ENCODE results near the gene SDF2L1. TPM values are rescaled to one million over a fixed set of nuclear protein-coding genes. Genes with fewer than 3 reads are reported as not detected.
"Not testable (repeated sequence)": the region's sequence is repeated elsewhere in the genome, so short reads cannot be mapped to it uniquely, and the experiment has no call there.

The SDF2L1 gene
- total RNA-seq, 1 donor from 2014 or later: 37.4 TPM

GRCh38 chr22:21640810-21641209 lies 1.3 kb upstream of the SDF2L1 start:
- TF ChIP-seq CTCF (IDR thresholded peaks at IDR 0.05): no peak
- Histone ChIP-seq H3K9me3 (no peaks in the 10 kb centered on the region), H3K36me3 (peaks cover 0 to 6% of the 10 kb centered on the region in 2 donors), H3K4me3 (no peak overlapping the region), H3K27ac (peak overlapping the region in 1 of 2 donors; percentile 80), H3K27me3 (no peaks in the 10 kb centered on the region), H3K4me1 (peaks cover 0 to 14% of the 10 kb centered on the region in 2 donors)
- intact Hi-C loops (cut with DNase I): loop anchor here (10.0 kb wide), 3 partner anchors 536 to 726 kb away; partner anchors contain the start of genes CRKL and LZTR1
- no peak for DNase-seq (ENCODE audit: low spot score in 2 of 2)

GRCh38 chr22:21641417-21641788 lies 699 bp upstream of the SDF2L1 start:
- Histone ChIP-seq H3K4me3 (peak overlapping the region; percentile 63 to 83), H3K36me3 (peaks cover 0 to 6% of the 10 kb centered on the region in 2 donors), H3K27ac (peak overlapping the region; percentile 58 to 80), H3K27me3 (no peaks in the 10 kb centered on the region), H3K4me1 (peaks cover 0 to 14% of the 10 kb centered on the region in 2 donors), H3K9me3 (no peaks in the 10 kb centered on the region)
- TF ChIP-seq CTCF (IDR thresholded peaks at IDR 0.05): peak; percentile 40 to 55 (median 55)
- intact Hi-C loops (cut with DNase I): loop anchor here (10.0 kb wide), 3 partner anchors 537 to 727 kb away; partner anchors contain the start of genes CRKL and LZTR1
- peak in 1 of 2 donors; percentile 79 for DNase-seq (ENCODE audit: low spot score in 2 of 2)

GRCh38 chr22:21642584-21643448 lies 714 bp downstream of the SDF2L1 start:
- H3K4me3 ChIP-seq: peak overlapping the region; percentile 63 to 83
- DNase-seq (ENCODE audit: low spot score in 2 of 2): no peak

GRCh38 chr22:21643533-21644357 lies 1.6 kb downstream of the SDF2L1 start:
- peak overlapping the region; percentile 63 to 83 for H3K4me3 ChIP-seq
- no peak overlapping the region for H3K27ac ChIP-seq
- no peak for TF ChIP-seq CTCF (IDR thresholded peaks at IDR 0.05)
- H3K27me3 ChIP-seq: no peaks in the 10 kb centered on the region
- no peak for DNase-seq (ENCODE audit: low spot score in 2 of 2)
- intact Hi-C loops (cut with DNase I): loop anchor here (2.0 to 10.0 kb wide), 4 partner anchors 539 to 785 kb away; partner anchors contain the start of genes CRKL, LZTR1, PI4KA and SNAP29
- H3K4me1 ChIP-seq: peaks cover 0 to 14% of the 10 kb centered on the region in 2 donors
- peaks cover 0 to 7% of the 10 kb centered on the region in 2 donors for H3K36me3 ChIP-seq
- no peaks in the 10 kb centered on the region for H3K9me3 ChIP-seq

More at GRCh38 chr22:21642584-21643448, 714 bp downstream of the SDF2L1 start:
- H3K27me3 ChIP-seq: no peaks in the 10 kb centered on the region
- H3K9me3 ChIP-seq: no peaks in the 10 kb centered on the region
- intact Hi-C loops (cut with DNase I): loop anchor here (1.0 to 10.0 kb wide), 5 partner anchors 14 to 784 kb away; partner anchors contain the start of genes CRKL, LZTR1, PI4KA and SNAP29
- peak; percentile 42 to 55 (median 45) for TF ChIP-seq CTCF (IDR thresholded peaks at IDR 0.05)
- H3K27ac ChIP-seq: peak overlapping the region; percentile 69 to 79
- H3K36me3 ChIP-seq: peaks cover 0 to 6% of the 10 kb centered on the region in 2 donors
- peaks cover 0 to 14% of the 10 kb centered on the region in 2 donors for H3K4me1 ChIP-seq

- H3K27me3 ChIP-seq; H3K9me3 ChIP-seq; H3K27ac ChIP-seq; H3K4me3 ChIP-seq; DNase-seq (ENCODE audit: low spot score in 2 of 2): not testable (repeated sequence)
- intact Hi-C loops (cut with DNase I): loop anchor here (10.0 kb wide), 3 partner anchors 541 to 731 kb away; partner anchors contain the start of genes CRKL and LZTR1
- Histone ChIP-seq H3K4me1 (peaks cover 0 to 14% of the 10 kb centered on the region in 2 donors), H3K36me3 (peaks cover 0 to 10% of the 10 kb centered on the region in 2 donors)
Measured at GRCh38 chr22:21645513-21645912, 3.4 kb downstream of the SDF2L1 start.

Data from ascending aorta (tissue), 2 donors.